Stimulated activated CD8-positive, alpha-beta memory T cell treated with anti-CD3 and anti-CD28 coated beads, Interleukin-2, amount 100 ng/mL, for 1 hour (primary cell): ENCODE results near the gene EEFSEC.

Experiments
- DNase-seq, 2 donors: peaks; one replicate each; pipeline ENCODE4 v3.0.0-alpha.2; 2020; ENCODE audit warnings: low read depth in 2 of 2

The EEFSEC gene

GRCh38 chr3:128368626-128369025 lies 215.3 kb downstream of the EEFSEC start:
- no peak for DNase-seq

DNA sequence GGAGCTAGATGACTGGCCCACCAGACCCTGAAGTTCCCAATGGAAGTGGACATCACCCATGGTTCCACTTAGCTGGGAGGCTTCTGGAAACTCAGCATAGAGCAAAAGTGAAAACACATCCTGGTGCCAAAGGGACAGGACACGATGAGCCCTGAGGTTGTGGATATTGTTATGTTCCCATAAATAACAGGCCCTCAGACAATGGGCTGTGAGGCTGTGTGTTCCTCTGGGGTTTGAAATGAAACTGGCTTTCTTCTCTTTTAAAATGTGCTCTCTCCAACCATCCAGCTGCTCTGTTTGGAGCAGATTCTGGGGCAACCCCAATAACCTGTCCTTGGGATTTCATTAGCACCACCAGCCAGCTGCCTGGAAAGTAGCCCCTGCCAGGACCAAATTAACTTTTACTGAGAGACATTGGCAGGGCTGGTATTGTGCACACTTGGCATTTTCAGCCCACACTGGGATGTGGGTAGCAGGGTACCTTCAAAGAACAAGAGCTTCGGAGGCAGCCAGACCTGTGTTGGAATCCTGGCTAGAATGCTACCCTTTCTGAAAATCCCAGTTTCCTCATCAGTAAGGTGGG lies 215.9 kb downstream of the EEFSEC start:
- DNase-seq, result no peak

DNA sequence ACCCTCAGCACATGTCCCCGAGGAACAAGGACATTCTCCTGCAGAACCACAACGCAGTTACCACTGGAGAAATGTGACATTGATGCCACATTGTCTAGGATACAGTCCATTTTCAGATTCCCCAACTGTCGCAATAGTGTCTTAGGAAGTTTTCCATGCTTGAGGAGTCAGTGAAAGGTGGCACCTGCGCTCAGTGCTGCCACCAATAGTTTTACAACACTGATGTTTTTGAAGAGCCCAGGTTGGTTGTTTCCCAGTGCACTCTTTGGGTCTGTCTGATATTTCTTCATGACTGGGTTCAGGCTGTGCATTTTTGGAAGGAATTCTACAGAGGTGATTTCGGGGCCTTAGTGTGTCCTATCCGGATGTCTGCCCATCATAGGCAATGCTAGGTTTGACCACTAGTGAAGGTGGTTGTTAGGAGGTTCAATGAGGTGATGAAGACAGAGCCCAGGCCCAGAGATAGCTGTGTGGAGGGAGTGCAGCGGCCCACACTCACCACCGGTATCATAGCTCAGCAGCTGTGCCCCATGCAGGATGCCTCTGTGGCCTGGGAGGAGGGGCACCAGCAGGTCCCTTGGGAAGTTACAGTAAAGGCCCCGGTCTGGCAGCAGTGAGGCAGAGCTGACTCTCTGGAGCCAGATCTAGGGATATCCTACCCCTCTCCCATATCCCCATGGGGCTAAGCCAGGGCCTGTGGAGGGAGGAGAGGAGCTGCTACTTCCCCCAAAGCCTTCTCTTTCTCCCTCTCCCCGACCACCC lies 216.8 kb downstream of the EEFSEC start:
- no peak for DNase-seq

DNA sequence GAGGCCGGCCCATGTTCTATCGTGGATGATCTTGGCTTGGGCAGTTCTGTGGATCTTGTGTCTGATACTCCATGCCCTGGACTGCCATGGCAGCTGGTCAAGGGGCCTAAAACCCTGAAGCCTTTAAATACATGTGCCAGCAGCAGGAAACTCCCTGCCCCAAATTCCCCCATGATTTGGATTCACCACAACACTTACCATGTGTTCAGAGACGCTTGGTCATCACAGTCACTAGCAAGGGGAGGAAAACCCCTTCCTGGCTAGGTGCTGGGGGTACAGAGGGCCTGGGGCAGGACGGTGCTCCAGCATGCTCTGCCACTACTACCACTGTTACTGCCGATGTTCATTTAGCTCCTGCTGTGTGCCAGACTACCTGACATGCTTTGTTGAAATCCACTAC lies 219.0 kb downstream of the EEFSEC start:
- DNase-seq, result no peak

GRCh38 chr3:128372707-128373533 lies 219.6 kb downstream of the EEFSEC start:
- no peak for DNase-seq

GRCh38 chr3:128374746-128375445 lies 221.6 kb downstream of the EEFSEC start:
- DNase-seq, result no peak

GRCh38 chr3:128376516-128376915 lies 223.2 kb downstream of the EEFSEC start:
- DNase-seq, result no peak

- no peak for DNase-seq
Observed at GRCh38 chr3:128378631-128379347, 225.5 kb downstream of the EEFSEC start.

GRCh38 chr3:128379367-128380160 lies 226.3 kb downstream of the EEFSEC start:
- no peak for DNase-seq

- no peak for DNase-seq
Observed at GRCh38 chr3:128380295-128380694, 227.0 kb downstream of the EEFSEC start.

- no peak for DNase-seq
Observed at GRCh38 chr3:128380719-128381118, 227.4 kb downstream of the EEFSEC start.

- DNase-seq, result no peak
Observed at GRCh38 chr3:128381609-128382008, 228.3 kb downstream of the EEFSEC start.

DNA sequence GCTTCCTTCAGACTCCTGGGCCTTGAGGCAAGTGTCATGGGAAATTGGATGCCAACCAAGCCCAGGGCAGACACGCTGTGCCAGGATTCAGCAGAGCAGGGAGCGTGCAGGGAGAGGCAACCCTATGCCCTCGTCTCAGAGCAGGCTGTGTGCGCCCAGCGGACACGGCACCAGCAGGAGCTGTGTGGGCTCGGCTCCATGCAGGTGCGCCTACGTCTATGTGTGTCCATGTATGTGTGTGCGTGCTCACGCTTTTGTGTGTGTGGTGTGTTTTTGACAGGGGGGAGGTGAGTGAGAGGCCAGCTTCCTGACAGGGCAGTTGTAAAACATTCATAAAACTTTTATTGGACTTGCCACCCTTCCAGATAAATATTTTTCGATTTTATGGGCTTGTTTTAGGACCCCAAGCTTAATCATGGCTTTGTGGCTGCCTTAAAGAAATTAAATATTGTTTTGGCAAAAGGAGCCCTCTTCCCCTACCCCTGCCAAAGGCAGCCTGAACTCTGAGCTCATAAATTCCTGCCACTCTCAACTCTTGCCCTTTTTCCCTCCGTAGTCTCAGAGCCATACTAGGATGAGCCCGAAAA lies 229.0 kb downstream of the EEFSEC start:
- no peak for DNase-seq

- DNase-seq, result peak; percentile 5 to 30
Observed at GRCh38 chr3:128383316-128384235, 230.3 kb downstream of the EEFSEC start.

GRCh38 chr3:128385080-128385832 lies 232.0 kb downstream of the EEFSEC start:
- DNase-seq, result no peak

- no peak for DNase-seq
Observed at GRCh38 chr3:128388932-128389331, 235.7 kb downstream of the EEFSEC start.

DNA sequence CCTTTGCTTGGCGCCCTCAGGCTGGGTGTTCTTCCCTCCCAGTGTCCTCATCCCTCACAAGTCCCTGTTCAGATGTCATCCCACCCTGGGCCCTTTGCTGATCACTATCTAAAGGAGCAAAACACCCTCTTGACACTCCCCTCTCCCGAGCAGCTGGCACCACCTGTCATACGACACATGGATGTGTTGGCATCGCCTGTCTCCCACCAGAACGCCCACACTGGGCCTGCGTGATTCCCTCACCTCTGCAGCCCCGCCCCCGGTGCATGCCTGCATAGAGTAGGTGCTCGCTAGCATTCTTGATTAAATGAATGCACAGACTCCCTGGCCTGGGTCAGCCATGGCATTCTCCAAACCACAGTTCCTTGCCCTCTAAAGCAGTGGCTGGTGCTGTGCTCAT lies 237.6 kb downstream of the EEFSEC start:
- no peak for DNase-seq

GRCh38 chr3:128392021-128392420 lies 238.7 kb downstream of the EEFSEC start:
- no peak for DNase-seq
